HepG2 (cell line): ENCODE results near the gene ABHD6. TPM values are rescaled to one million over a fixed set of nuclear protein-coding genes. Genes with fewer than 3 reads are reported as not detected.
A peak's percentile ranks its signal among the peaks of the same experiment; 100 is the strongest.

Experiments
- ASH2L ChIP-seq: fragments of 300-600, 200-600 bp; sonication (generic); IDR thresholded peaks from 2 replicates; pipeline ENCODE4 v1.7.0; 2017; ENCODE audit warnings: low read depth, mild to moderate bottlenecking, moderate library complexity, mixed read lengths, low read length; ENCODE audit not compliant: insufficient read length
- HCFC1 ChIP-seq: fragments of 150-350 bp; IDR thresholded peaks from 2 replicates; pipeline ENCODE4 v1.6.1; 2014; ENCODE audit warnings: low read depth, low read length
- HOXA7 ChIP-seq: sonication (generic); formaldehyde crosslinking; IDR thresholded peaks from 2 replicates; pipeline ENCODE4 v1.8.1; 2022; ENCODE audit warnings: mild to moderate bottlenecking, missing genetic modification reagents, moderate library complexity
- KDM1A ChIP-seq: IDR thresholded peaks from 2 replicates; pipeline ENCODE4 v1.6.1; 2016; ENCODE audit warnings: missing compliant biosample characterization
- PAWR ChIP-seq: sonication (generic); formaldehyde crosslinking; IDR thresholded peaks from 2 replicates; pipeline ENCODE4 v1.4.0; 2020; ENCODE audit warnings: missing genetic modification reagents, mild to moderate bottlenecking, borderline replicate concordance
- PHB2 ChIP-seq: fragments of 450-650 bp; IDR thresholded peaks from 2 replicates; pipeline ENCODE4 v1.6.1; 2018; ENCODE audit not compliant: partially characterized antibody
- PLRG1 ChIP-seq: fragments of 450-650 bp; conservative IDR thresholded peaks from 2 replicates; pipeline ENCODE4 v1.6.1; 2016
- POLR2AphosphoS5 ChIP-seq: IDR thresholded peaks from 2 replicates; pipeline ENCODE4 v1.6.1; 2012; ENCODE audit warnings: low read depth, low read length
- SAP130 ChIP-seq: IDR thresholded peaks from 2 replicates; pipeline ENCODE4 v1.6.1; 2016; ENCODE audit warnings: low read depth
- SOX6 ChIP-seq, 2 experiments: fragments of 450-650 bp in 1 of 2; sonication (generic) in 1 of 2; formaldehyde crosslinking in 1 of 2; IDR thresholded peaks; 2 replicates each; pipeline versions ENCODE4 v1.4.0 to v1.6.1; 2017 to 2020; ENCODE audit warnings: antibody characterized with exemption in 1 of 2, mild to moderate bottlenecking in 1 of 2, missing genetic modification reagents in 1 of 2
- SPEN ChIP-seq: sonication (generic); formaldehyde crosslinking; IDR thresholded peaks from 2 replicates; pipeline ENCODE4 v1.5.1; 2020; ENCODE audit warnings: low read depth, mild to moderate bottlenecking, missing genetic modification reagents
- TFAP4 ChIP-seq: sonication (generic); IDR thresholded peaks from 2 replicates; pipeline ENCODE4 v1.6.1; 2016; ENCODE audit warnings: low read depth, borderline replicate concordance
- ZC3H4 ChIP-seq: sonication (generic); formaldehyde crosslinking; IDR thresholded peaks from 2 replicates; pipeline ENCODE4 v1.4.0; 2020; ENCODE audit warnings: missing genetic modification reagents, borderline replicate concordance
- ZNF282 ChIP-seq: fragments of 450-650 bp; IDR thresholded peaks from 2 replicates; pipeline ENCODE4 v1.6.1; 2018; ENCODE audit not compliant: partially characterized antibody
- ZNF343 ChIP-seq: sonication (generic); formaldehyde crosslinking; IDR thresholded peaks from 2 replicates; pipeline ENCODE4 v1.4.0; 2020; ENCODE audit warnings: mild to moderate bottlenecking, missing genetic modification reagents
- ZNF556 ChIP-seq: sonication (generic); formaldehyde crosslinking; IDR thresholded peaks from 2 replicates; pipeline ENCODE4 v1.4.0; 2020; ENCODE audit warnings: mild to moderate bottlenecking, missing genetic modification reagents, borderline replicate concordance
- ZNF770 ChIP-seq: sonication (generic); formaldehyde crosslinking; IDR thresholded peaks from 2 replicates; pipeline ENCODE4 v1.5.0; 2020; ENCODE audit warnings: mild to moderate bottlenecking, missing genetic modification reagents
- ZNF772 ChIP-seq: sonication (generic); formaldehyde crosslinking; IDR thresholded peaks from 2 replicates; pipeline ENCODE4 v1.5.0; 2020; ENCODE audit warnings: mild to moderate bottlenecking, missing genetic modification reagents
- ZNF83 ChIP-seq: sonication (generic); formaldehyde crosslinking; IDR thresholded peaks from 2 replicates; pipeline ENCODE4 v1.4.0; 2020; ENCODE audit warnings: missing genetic modification reagents, mild to moderate bottlenecking, borderline replicate concordance
- polyA plus RNA-seq, 8 experiments: library from polyadenylated mRNA; depleted of rRNA in 3 of 8; stranded (reverse) in 7 of 8; unstranded in 1 of 8; fragments of >200 nt; fragmentation: Illumina TruSeq in 4 of 8; extraction: Trizol in 4 of 8; gene quantifications; 2 replicates each; pipeline versions ENCODE4 v1.2.1 to v1.2.3, GENCODE V29; 2011 to 2016; ENCODE audit warnings: low read depth in 4 of 8, missing spikeins in 1 of 8, mixed read lengths in 1 of 8; ENCODE audit not compliant: insufficient read depth in 1 of 8
- total RNA-seq, 5 experiments: library from RNA; depleted of rRNA; stranded (reverse); fragments of >200 nt; fragmentation: Illumina TruSeq; extraction: Trizol; gene quantifications; 2 replicates each; pipeline ENCODE4 v1.2.3, GENCODE V29; 2016; ENCODE audit warnings: low read depth in 1 of 5
- TF ChIP-seq, protein P1 (sequence below): IDR thresholded peaks from 2 replicates; pipeline ENCODE4 v1.6.1; 2016; ENCODE audit warnings: mild to moderate bottlenecking, missing biosample characterization, missing genetic modification reagents
- TF ChIP-seq, protein P2 (sequence below): sonication (generic); formaldehyde crosslinking; IDR thresholded peaks from 2 replicates; pipeline ENCODE4 v1.4.0; 2020; ENCODE audit warnings: missing genetic modification reagents
- TF ChIP-seq, protein P3 (sequence below): sonication (generic); formaldehyde crosslinking; IDR thresholded peaks from 2 replicates; pipeline ENCODE4 v1.5.1; 2020; ENCODE audit warnings: mild to moderate bottlenecking, missing genetic modification reagents, moderate library complexity

ABHD6 gene
- total and polyA plus RNA-seq, 2 of the 13 experiments (the other 11 are each of a cell fraction or from before 2014, with no cell fraction given), result 9.0 to 17.2 TPM

DNA sequence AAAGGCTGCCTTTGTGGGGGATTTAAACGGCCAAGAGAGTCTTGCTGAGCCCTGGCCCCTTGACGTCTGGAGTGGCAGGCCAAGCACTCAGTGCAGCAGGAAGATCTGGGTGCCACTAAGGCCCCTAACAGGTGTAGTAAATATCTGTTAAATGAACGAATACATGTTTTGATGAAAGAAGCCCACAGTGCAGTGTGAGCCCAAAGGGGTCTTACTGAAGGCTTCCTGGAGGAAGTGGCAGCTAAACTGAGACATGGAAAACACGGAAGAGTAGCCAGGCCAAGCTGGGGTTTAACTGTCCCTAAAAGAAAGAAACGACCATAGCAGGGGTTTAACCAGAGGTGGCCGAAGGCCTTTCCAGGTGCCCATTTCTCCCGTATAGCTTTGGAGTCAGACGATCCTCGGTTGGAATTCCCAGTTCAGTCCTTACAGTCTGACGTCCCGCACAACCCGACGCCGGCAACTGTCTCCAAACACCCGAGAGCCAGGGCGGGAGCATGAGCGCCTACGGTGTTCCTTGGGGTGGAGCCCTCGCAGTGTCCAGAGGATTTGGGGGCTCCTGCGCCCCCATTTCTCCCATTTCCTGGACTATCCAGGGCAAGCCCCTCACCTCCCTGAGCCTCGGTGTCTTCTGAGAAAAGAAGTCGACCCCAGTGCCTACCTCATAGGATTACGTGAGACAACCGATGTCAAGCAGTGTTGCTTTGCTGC, 910 bp upstream of the ABHD6 start (continued):
- no peak for TF ChIP-seq ZNF83
- TF ChIP-seq, protein P1, sequence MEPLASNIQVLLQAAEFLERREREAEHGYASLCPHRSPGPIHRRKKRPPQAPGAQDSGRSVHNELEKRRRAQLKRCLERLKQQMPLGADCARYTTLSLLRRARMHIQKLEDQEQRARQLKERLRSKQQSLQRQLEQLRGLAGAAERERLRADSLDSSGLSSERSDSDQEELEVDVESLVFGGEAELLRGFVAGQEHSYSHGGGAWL, result no peak
- TF ChIP-seq TFAP4, result no peak
- TF ChIP-seq, protein P2, sequence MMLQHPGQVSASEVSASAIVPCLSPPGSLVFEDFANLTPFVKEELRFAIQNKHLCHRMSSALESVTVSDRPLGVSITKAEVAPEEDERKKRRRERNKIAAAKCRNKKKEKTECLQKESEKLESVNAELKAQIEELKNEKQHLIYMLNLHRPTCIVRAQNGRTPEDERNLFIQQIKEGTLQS (CRISPR knock-in tag), result no peak
- TF ChIP-seq ZNF772 (CRISPR knock-in tag), result no peak
- no peak for TF ChIP-seq SPEN (CRISPR knock-in tag)
- no peak for TF ChIP-seq ASH2L
- no peak for TF ChIP-seq ZC3H4 (CRISPR knock-in tag)
- no peak for TF ChIP-seq PHB2
- TF ChIP-seq ZNF556 (CRISPR knock-in tag), result no peak
- TF ChIP-seq PAWR (CRISPR knock-in tag), result 0 out of 2 replicates have a peak, but pooled peaks have one; percentile 69
- TF ChIP-seq ZNF282, result no peak
- no peak for TF ChIP-seq POLR2AphosphoS5
- TF ChIP-seq HOXA7, result no peak
- TF ChIP-seq, protein P3, sequence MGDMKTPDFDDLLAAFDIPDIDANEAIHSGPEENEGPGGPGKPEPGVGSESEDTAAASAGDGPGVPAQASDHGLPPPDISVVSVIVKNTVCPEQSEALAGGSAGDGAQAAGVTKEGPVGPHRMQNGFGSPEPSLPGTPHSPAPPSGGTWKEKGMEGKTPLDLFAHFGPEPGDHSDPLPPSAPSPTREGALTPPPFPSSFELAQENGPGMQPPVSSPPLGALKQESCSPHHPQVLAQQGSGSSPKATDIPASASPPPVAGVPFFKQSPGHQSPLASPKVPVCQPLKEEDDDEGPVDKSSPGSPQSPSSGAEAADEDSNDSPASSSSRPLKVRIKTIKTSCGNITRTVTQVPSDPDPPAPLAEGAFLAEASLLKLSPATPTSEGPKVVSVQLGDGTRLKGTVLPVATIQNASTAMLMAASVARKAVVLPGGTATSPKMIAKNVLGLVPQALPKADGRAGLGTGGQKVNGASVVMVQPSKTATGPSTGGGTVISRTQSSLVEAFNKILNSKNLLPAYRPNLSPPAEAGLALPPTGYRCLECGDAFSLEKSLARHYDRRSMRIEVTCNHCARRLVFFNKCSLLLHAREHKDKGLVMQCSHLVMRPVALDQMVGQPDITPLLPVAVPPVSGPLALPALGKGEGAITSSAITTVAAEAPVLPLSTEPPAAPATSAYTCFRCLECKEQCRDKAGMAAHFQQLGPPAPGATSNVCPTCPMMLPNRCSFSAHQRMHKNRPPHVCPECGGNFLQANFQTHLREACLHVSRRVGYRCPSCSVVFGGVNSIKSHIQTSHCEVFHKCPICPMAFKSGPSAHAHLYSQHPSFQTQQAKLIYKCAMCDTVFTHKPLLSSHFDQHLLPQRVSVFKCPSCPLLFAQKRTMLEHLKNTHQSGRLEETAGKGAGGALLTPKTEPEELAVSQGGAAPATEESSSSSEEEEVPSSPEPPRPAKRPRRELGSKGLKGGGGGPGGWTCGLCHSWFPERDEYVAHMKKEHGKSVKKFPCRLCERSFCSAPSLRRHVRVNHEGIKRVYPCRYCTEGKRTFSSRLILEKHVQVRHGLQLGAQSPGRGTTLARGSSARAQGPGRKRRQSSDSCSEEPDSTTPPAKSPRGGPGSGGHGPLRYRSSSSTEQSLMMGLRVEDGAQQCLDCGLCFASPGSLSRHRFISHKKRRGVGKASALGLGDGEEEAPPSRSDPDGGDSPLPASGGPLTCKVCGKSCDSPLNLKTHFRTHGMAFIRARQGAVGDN (CRISPR knock-in tag), result peak; percentile 61
- TF ChIP-seq SAP130 (CRISPR knock-in tag), result peak; percentile 4; the same call in 1 of the 2 replicates
- TF ChIP-seq HCFC1, result no peak
- no peak for TF ChIP-seq KDM1A (CRISPR knock-in tag)
- 0 out of 2 replicates have a peak, but pooled peaks have one; percentile 12 for TF ChIP-seq ZNF343 (CRISPR knock-in tag)
- TF ChIP-seq PLRG1, result no peak
- TF ChIP-seq ZNF770 (CRISPR knock-in tag), result no peak
- TF ChIP-seq SOX6 (IDR thresholded peaks at IDR 0.05), result no peak
- TF ChIP-seq SOX6 (CRISPR knock-in tag; IDR thresholded peaks at IDR 0.05), result peak; percentile 13; the same call in 1 of the 2 replicates
